SK-N-SH (cell line): ENCODE results near the gene CDH13.

Source experiments
- CHD2 ChIP-seq: fragments of 150-350 bp; IDR thresholded peaks from 2 replicates; pipeline ENCODE4 v1.6.1; 2018; ENCODE audit warnings: low read length; ENCODE audit not compliant: partially characterized antibody
- CTCF ChIP-seq: fragments of 200-600 bp; sonication (generic); IDR thresholded peaks from 2 replicates; pipeline ENCODE4 v1.6.1; 2017; ENCODE audit warnings: antibody characterized with exemption, mild to moderate bottlenecking, moderate library complexity
- EP300 ChIP-seq, 2 experiments: IDR thresholded peaks; 2 replicates each; pipeline versions ENCODE4 v1.4.0 to v1.6.1; 2012; ENCODE audit warnings: borderline replicate concordance in 1 of 2, low read depth in 1 of 2, low read length in 1 of 2
- EZH2phosphoT487 ChIP-seq: fragments of 200-600 bp; sonication (generic); IDR thresholded peaks from 2 replicates; pipeline ENCODE4 v1.6.1; 2017; ENCODE audit warnings: low read depth, mixed run types, mild to moderate bottlenecking, antibody characterized with exemption, moderate library complexity, borderline replicate concordance
- FOXJ3 ChIP-seq: sonication (generic); formaldehyde crosslinking; IDR thresholded peaks from 2 replicates; pipeline ENCODE4 v1.5.1; 2020; ENCODE audit warnings: mild to moderate bottlenecking, missing genetic modification reagents
- MAX ChIP-seq: IDR thresholded peaks from 2 replicates; pipeline ENCODE4 v1.4.0; 2012; ENCODE audit warnings: low read depth
- POLR2AphosphoS5 ChIP-seq: IDR thresholded peaks from 2 replicates; pipeline ENCODE4 v1.6.1; 2012; ENCODE audit warnings: low read depth, low read length
- REST ChIP-seq: IDR thresholded peaks from 2 replicates; pipeline ENCODE4 v1.6.1; 2012; ENCODE audit warnings: mild to moderate bottlenecking, low read depth, low read length, moderate library complexity
- RFX5 ChIP-seq: IDR thresholded peaks from 2 replicates; pipeline ENCODE4 v1.6.1; 2012; ENCODE audit warnings: mild to moderate bottlenecking, improper control_type of control experiment, low read length
- SIN3A ChIP-seq: IDR thresholded peaks from 2 replicates; pipeline ENCODE4 v1.6.1; 2012; ENCODE audit warnings: low read depth, mild to moderate bottlenecking, low read length, moderate library complexity, borderline replicate concordance
- TAF1 ChIP-seq: IDR thresholded peaks from 2 replicates; pipeline ENCODE4 v1.6.1; 2012; ENCODE audit warnings: low read depth, mild to moderate bottlenecking, low read length, moderate library complexity, borderline replicate concordance
- TCF12 ChIP-seq: IDR thresholded peaks from 2 replicates; pipeline ENCODE4 v1.4.0; 2012
- TEAD4 ChIP-seq: IDR thresholded peaks from 2 replicates; pipeline ENCODE4 v1.4.0; 2012; ENCODE audit warnings: mild to moderate bottlenecking, borderline replicate concordance; ENCODE audit not compliant: insufficient read depth

- TF ChIP-seq CTCF = no peak
- no peak for TF ChIP-seq EP300 (IDR thresholded peaks at IDR 0.05; ENCODE audit: borderline replicate concordance in 1 of 2, low read depth in 1 of 2, low read length in 1 of 2)
- TF ChIP-seq EZH2phosphoT487 = no peak
- TF ChIP-seq TEAD4 = no peak
- no peak for TF ChIP-seq TAF1
- TF ChIP-seq SIN3A = no peak
- no peak for TF ChIP-seq POLR2AphosphoS5
- no peak for TF ChIP-seq TCF12
- no peak for TF ChIP-seq MAX
- TF ChIP-seq RFX5 = no peak
- no peak for TF ChIP-seq REST
- no peak for TF ChIP-seq CHD2
- no peak for TF ChIP-seq FOXJ3 (CRISPR knock-in tag)
Observed at GRCh38 chr16:83475108-83475507, 848.3 kb downstream of the CDH13 start.
